CD4-positive, alpha-beta T cell treated with Interleukin-6 at 100 ng/mL for 8 hours (primary cell): ENCODE data around the gene TM4SF20.
"Not testable (repeated sequence)": the region's sequence is repeated elsewhere in the genome, so short reads cannot be mapped to it uniquely, and the experiment has no call there.

Source experiments
- DNase-seq: peaks from one replicate; pipeline ENCODE4 v3.0.0-alpha.2; 2020; ENCODE audit warnings: mixed read lengths, low spot score

Gene TM4SF20

GRCh38 chr2:227398684-227399670 is 19.9 kb upstream of the TM4SF20 start:
- no peak for DNase-seq

GRCh38 chr2:227397562-227397961 is 18.5 kb upstream of the TM4SF20 start:
- no peak for DNase-seq

- DNase-seq, result no peak
These were observed 16.4 kb upstream of the TM4SF20 start for GRCh38 chr2:227395556-227395955.

- no peak for DNase-seq
These were observed 15.3 kb upstream of the TM4SF20 start for GRCh38 chr2:227394401-227394800.

GRCh38 chr2:227390468-227391256 is 11.6 kb upstream of the TM4SF20 start:
- DNase-seq, result no peak

- DNase-seq, result no peak
These were observed 10.6 kb upstream of the TM4SF20 start for GRCh38 chr2:227389661-227390060.

- DNase-seq, result no peak
These were observed 10.1 kb upstream of the TM4SF20 start for GRCh38 chr2:227389231-227389630.

GRCh38 chr2:227388537-227389011 is 9.5 kb upstream of the TM4SF20 start:
- DNase-seq, result no peak

- DNase-seq, result not testable (repeated sequence)
These were observed 8.5 kb upstream of the TM4SF20 start, which contains the start of gene SCYGR1 for GRCh38 chr2:227387583-227387982. SCYGR1 (minus strand) TSS chr2:227387949; CDS start chr2:227387949, 0 bp downstream.

GRCh38 chr2:227386630-227387029 is 7.5 kb upstream of the TM4SF20 start:
- no peak for DNase-seq

- no peak for DNase-seq
These were observed 4.6 kb upstream of the TM4SF20 start for GRCh38 chr2:227383686-227384085.

GRCh38 chr2:227382241-227382835 is 3.2 kb upstream of the TM4SF20 start:
- not testable (repeated sequence) for DNase-seq

- DNase-seq, result no peak
These were observed 729 bp downstream of the TM4SF20 start for GRCh38 chr2:227378371-227378782.

- DNase-seq, result no peak
These were observed 1.4 kb downstream of the TM4SF20 start for GRCh38 chr2:227377467-227378351.

- DNase-seq, result no peak
These were observed 2.3 kb downstream of the TM4SF20 start for GRCh38 chr2:227376656-227377396.

GRCh38 chr2:227374158-227374557 is 4.9 kb downstream of the TM4SF20 start:
- DNase-seq, result no peak

GRCh38 chr2:227373389-227373788 is 5.7 kb downstream of the TM4SF20 start:
- no peak for DNase-seq

- DNase-seq, result no peak
These were observed 8.3 kb downstream of the TM4SF20 start for GRCh38 chr2:227370791-227371312.

- DNase-seq, result no peak
These were observed 9.0 kb downstream of the TM4SF20 start for GRCh38 chr2:227370092-227370491.

GRCh38 chr2:227368574-227368973 is 10.5 kb downstream of the TM4SF20 start:
- DNase-seq, result no peak
